ENCODE results near the gene INTS7.

DNA sequence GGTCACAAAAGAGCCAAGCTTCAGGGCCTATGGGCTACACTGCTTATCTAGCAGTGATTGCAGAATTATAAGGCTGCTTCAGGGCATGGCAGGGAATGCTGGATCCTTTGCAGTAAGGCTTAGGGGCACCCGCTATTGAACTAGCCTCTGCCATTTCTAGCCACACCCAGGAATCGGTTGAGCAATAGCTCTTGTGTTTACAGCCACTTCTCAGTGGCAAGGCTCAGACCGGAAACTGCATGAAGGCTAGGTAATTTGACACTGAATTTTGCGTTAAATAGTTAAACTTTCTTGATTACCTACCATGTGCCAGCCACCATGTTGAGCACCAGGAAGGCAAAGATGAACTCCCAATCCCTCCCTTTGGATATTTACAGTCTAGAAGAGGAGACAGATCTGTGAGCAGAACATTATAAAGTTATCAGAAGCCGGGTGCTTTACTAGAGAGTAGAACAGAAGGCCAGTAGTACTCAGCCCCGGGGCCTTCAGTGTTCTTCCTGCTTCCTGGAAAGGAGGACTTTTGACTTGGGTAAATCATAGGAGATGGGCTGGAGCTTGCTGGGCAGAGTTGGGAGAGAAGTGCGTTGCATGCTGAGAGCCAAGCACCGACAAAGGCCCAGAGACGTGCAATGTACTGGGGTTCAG lies 106.2 kb downstream of the INTS7 start:
- peak; percentile 55 for TF ChIP-seq POLR2AphosphoS5 (IDR thresholded peaks at IDR 0.05; ENCODE audit: borderline replicate concordance, low read depth, low read length)
- TF ChIP-seq EZH2 (IDR thresholded peaks at IDR 0.05) = no peak
